ENCODE measurements around the gene GRIK4. TPM values are rescaled to one million over a fixed set of nuclear protein-coding genes. Genes with fewer than 3 reads are reported as not detected.

GRIK4 gene
- total RNA-seq, 2 donors from 2014 or later: 0.05 to 1.7 TPM

- Histone ChIP-seq H3K36me3 (no peaks in the 10 kb centered on the region), H3K9me3 (no peaks in the 10 kb centered on the region), H3K4me1 (replicated peaks) (no peaks in the 10 kb centered on the region), H3K27ac (no peak overlapping the region), H3K4me3 (no peak overlapping the region), H3K27me3 (replicated peaks; ENCODE audit: insufficient read depth) (no peaks in the 10 kb centered on the region)
- TF ChIP-seq CTCF (IDR thresholded peaks at IDR 0.05) (no peak), POLR2A (IDR thresholded peaks at IDR 0.05) (no peak), POLR2AphosphoS5 (IDR thresholded peaks at IDR 0.05) (no peak)
- DNase-seq (ENCODE audit: low spot score): no peak
- WGBS: 91% methylated on average over 9 of the region's 12 CpGs
- intact Hi-C loops (cut with DNase I): no loop called here
Measured at GRCh38 chr11:120647681-120648080, 136.1 kb downstream of the GRIK4 start.

GRCh38 chr11:120648771-120649170 lies 137.2 kb downstream of the GRIK4 start:
- intact Hi-C loops (cut with DNase I): no loop called here
- Histone ChIP-seq H3K27me3 (replicated peaks; ENCODE audit: insufficient read depth) (no peaks in the 10 kb centered on the region), H3K4me1 (replicated peaks) (no peaks in the 10 kb centered on the region), H3K36me3 (no peaks in the 10 kb centered on the region), H3K9me3 (no peaks in the 10 kb centered on the region), H3K27ac (no peak overlapping the region), H3K4me3 (no peak overlapping the region)
- no peak for TF ChIP-seq POLR2AphosphoS5 (IDR thresholded peaks at IDR 0.05)
- TF ChIP-seq CTCF (IDR thresholded peaks at IDR 0.05): no peak
- TF ChIP-seq POLR2A (IDR thresholded peaks at IDR 0.05): no peak
- WGBS: 53% methylated on average over 6 of the region's 6 CpGs
- DNase-seq (ENCODE audit: low spot score): no peak

- Histone ChIP-seq H3K27ac (no peak overlapping the region), H3K36me3 (no peaks in the 10 kb centered on the region), H3K4me1 (replicated peaks) (no peaks in the 10 kb centered on the region), H3K27me3 (replicated peaks; ENCODE audit: insufficient read depth) (no peaks in the 10 kb centered on the region), H3K4me3 (no peak overlapping the region), H3K9me3 (no peaks in the 10 kb centered on the region)
- TF ChIP-seq POLR2AphosphoS5 (IDR thresholded peaks at IDR 0.05) (no peak), POLR2A (IDR thresholded peaks at IDR 0.05) (no peak), CTCF (IDR thresholded peaks at IDR 0.05) (no peak)
- no peak for DNase-seq (ENCODE audit: low spot score)
- WGBS: 57% methylated on average over 5 of the region's 5 CpGs
- intact Hi-C loops (cut with DNase I): no loop called here
Measured at GRCh38 chr11:120649316-120649715, 137.8 kb downstream of the GRIK4 start.

GRCh38 chr11:120651396-120651795 lies 139.8 kb downstream of the GRIK4 start:
- no peak overlapping the region for H3K4me3 ChIP-seq
- 82% methylated on average over 3 of the region's 3 CpGs for WGBS
- H3K9me3 ChIP-seq: no peaks in the 10 kb centered on the region
- H3K27ac ChIP-seq: no peak overlapping the region
- no peaks in the 10 kb centered on the region for H3K36me3 ChIP-seq
- DNase-seq (ENCODE audit: low spot score): no peak
- no peaks in the 10 kb centered on the region for H3K4me1 ChIP-seq (replicated peaks)
- H3K27me3 ChIP-seq (replicated peaks; ENCODE audit: insufficient read depth): no peaks in the 10 kb centered on the region
- no peak for TF ChIP-seq POLR2A (IDR thresholded peaks at IDR 0.05)
- no peak for TF ChIP-seq CTCF (IDR thresholded peaks at IDR 0.05)
- TF ChIP-seq POLR2AphosphoS5 (IDR thresholded peaks at IDR 0.05): no peak
- intact Hi-C loops (cut with DNase I): no loop called here

- Histone ChIP-seq H3K27me3 (replicated peaks; ENCODE audit: insufficient read depth) (no peaks in the 10 kb centered on the region), H3K4me1 (replicated peaks) (no peaks in the 10 kb centered on the region), H3K27ac (no peak overlapping the region), H3K36me3 (no peaks in the 10 kb centered on the region), H3K9me3 (no peaks in the 10 kb centered on the region), H3K4me3 (no peak overlapping the region)
- intact Hi-C loops (cut with DNase I): no loop called here
- WGBS: 83% methylated on average over 6 of the region's 6 CpGs
- DNase-seq (ENCODE audit: low spot score): no peak
- no peak for TF ChIP-seq CTCF (IDR thresholded peaks at IDR 0.05)
- no peak for TF ChIP-seq POLR2AphosphoS5 (IDR thresholded peaks at IDR 0.05)
- TF ChIP-seq POLR2A (IDR thresholded peaks at IDR 0.05): no peak
Measured at GRCh38 chr11:120651836-120652235, 140.3 kb downstream of the GRIK4 start.
